H1 (cell line): ENCODE measurements around the gene PLCB1. TPM values are rescaled to one million over a fixed set of nuclear protein-coding genes. Genes with fewer than 3 reads are reported as not detected.
"Not testable (repeated sequence)": the region's sequence is repeated elsewhere in the genome, so short reads cannot be mapped to it uniquely, and the experiment has no call there.

ENCODE experiments used
- CTCF ChIA-PET: fragments of 300-600 bp; sonication (Branson Sonifier 250); formaldehyde crosslinking; loops from one replicate; lab custom pipeline; 2021; ENCODE audit not compliant: partially characterized antibody; lab: Charles Lee
- POLR2A ChIA-PET: fragments of 300-600 bp; sonication (Branson Sonifier 250); formaldehyde crosslinking; loops from one replicate; lab custom pipeline; 2021; ENCODE audit warnings: inconsistent platforms; ENCODE audit not compliant: partially characterized antibody; lab: Charles Lee
- DNase-seq, 2 experiments: peaks; one replicate each; pipeline versions ENCODE4 v3.0.0 to v3.0.0-alpha.2; 2010 to 2022; ENCODE audit warnings: low spot score in 2 of 2, low read depth in 1 of 2, mixed read lengths in 1 of 2
- FAIRE-seq: peaks from 2 replicates; lab custom pipeline; 2011; peaks lifted over from hg19 to GRCh38; lab: Jason Lieb, UNC
- H2AFZ ChIP-seq: 2 replicates; pipeline ENCODE4 v1.8.1; 2012; ENCODE audit warnings: low read length, inconsistent platforms
- H2AK5ac ChIP-seq: 2 replicates; pipeline ENCODE4 v1.6.1; 2013; ENCODE audit warnings: low read depth, low read length
- H2BK120ac ChIP-seq: replicated peaks from 2 replicates; pipeline ENCODE3; 2013; ENCODE audit warnings: low read depth, low read length, inconsistent platforms
- H2BK12ac ChIP-seq: 2 replicates; pipeline ENCODE4 v1.6.1; 2013; ENCODE audit warnings: low read depth, low read length
- H2BK15ac ChIP-seq: 2 replicates; pipeline ENCODE4 v1.6.1; 2013; ENCODE audit warnings: low read length
- H2BK20ac ChIP-seq: 2 replicates; pipeline ENCODE4 v1.6.1; 2013; ENCODE audit warnings: low read length
- H2BK5ac ChIP-seq: 2 replicates; pipeline ENCODE4 v1.6.1; 2013; ENCODE audit warnings: low read depth, low read length
- H3K14ac ChIP-seq: 2 replicates; pipeline ENCODE4 v1.6.1; 2013; ENCODE audit warnings: inconsistent platforms; ENCODE audit not compliant: insufficient read length
- H3K18ac ChIP-seq: 2 replicates; pipeline ENCODE4 v1.6.1; 2013; ENCODE audit warnings: low read length; ENCODE audit errors: extremely low read depth
- H3K23ac ChIP-seq: 2 replicates; pipeline ENCODE4 v1.6.1; 2013; ENCODE audit warnings: inconsistent platforms; ENCODE audit not compliant: insufficient read length
- H3K23me2 ChIP-seq: 2 replicates; pipeline ENCODE4 v1.6.1; 2013; ENCODE audit warnings: low read depth, low read length
- H3K27ac ChIP-seq: 2 replicates; pipeline ENCODE4 v1.6.1; 2011; ENCODE audit warnings: low read depth, low read length, inconsistent platforms
- H3K27me3 ChIP-seq, 4 experiments: replicated peaks in 1 of 4; 1 replicate in 1 of 4; 2 replicates in 3 of 4; pipeline versions ENCODE4 v1.6.1 to v1.8.1; 2011 to 2013; ENCODE audit warnings: low read length in 3 of 4, mild to moderate bottlenecking in 3 of 4, inconsistent platforms in 2 of 4, mixed read lengths in 2 of 4, moderate library complexity in 1 of 4; ENCODE audit not compliant: control insufficient read depth in 3 of 4, insufficient read depth in 3 of 4; ENCODE audit errors: extremely low read depth in 1 of 4
- H3K36me3 ChIP-seq, 4 experiments: 2 replicates each; pipeline versions ENCODE4 v1.6.1 to v1.8.1; 2011 to 2013; ENCODE audit warnings: mild to moderate bottlenecking in 4 of 4, low read length in 3 of 4, moderate library complexity in 2 of 4, control low read depth in 1 of 4, inconsistent platforms in 1 of 4; ENCODE audit not compliant: insufficient read depth in 4 of 4, control insufficient read depth in 2 of 4
- H3K4ac ChIP-seq: replicated peaks from 2 replicates; pipeline ENCODE3; 2013; ENCODE audit warnings: low read length, low read depth, mixed read lengths, inconsistent platforms; ENCODE audit not compliant: insufficient read length
- H3K4me1 ChIP-seq, 4 experiments: replicated peaks in 1 of 4; 1 replicate in 1 of 4; 2 replicates in 3 of 4; pipeline versions ENCODE4 v1.6.1 to v1.8.1; 2011 to 2013; ENCODE audit warnings: low read length in 3 of 4, inconsistent platforms in 2 of 4, mixed read lengths in 1 of 4; ENCODE audit not compliant: insufficient read depth in 4 of 4, control insufficient read depth in 3 of 4
- H3K4me2 ChIP-seq, 2 experiments: 2 replicates each; pipeline versions ENCODE4 v1.6.1 to v1.8.1; 2011 to 2013; ENCODE audit warnings: low read depth in 2 of 2, low read length in 2 of 2, control low read depth in 1 of 2, inconsistent platforms in 1 of 2, mild to moderate bottlenecking in 1 of 2; ENCODE audit not compliant: insufficient read depth in 1 of 2
- H3K4me3 ChIP-seq, 4 experiments: fragments of 200-600, 300-600 bp in 1 of 4; sonication (generic), shearing (Covaris generic), sonication (Bioruptor Twin) in 1 of 4; 2 replicates each; pipeline versions ENCODE4 v1.5.1 to v1.8.1; 2011 to 2016; ENCODE audit warnings: low read length in 4 of 4, low read depth in 3 of 4, control low read depth in 2 of 4, inconsistent platforms in 2 of 4, mild to moderate bottlenecking in 2 of 4, mixed read lengths in 1 of 4, moderate library complexity in 1 of 4; ENCODE audit not compliant: insufficient read depth in 2 of 4; ENCODE audit errors: extremely low read depth in 1 of 4
- H3K56ac ChIP-seq: replicated peaks from 2 replicates; pipeline ENCODE3; 2013; ENCODE audit warnings: low read depth, mild to moderate bottlenecking, mixed read lengths, low read length, inconsistent platforms; ENCODE audit not compliant: insufficient read length
- H3K79me1 ChIP-seq: 2 replicates; pipeline ENCODE4 v1.6.1; 2013; ENCODE audit warnings: low read depth, low read length, control low read depth
- H3K79me2 ChIP-seq, 2 experiments: 2 replicates each; pipeline versions ENCODE4 v1.6.1 to v1.8.1; 2012 to 2013; ENCODE audit warnings: low read length in 2 of 2, mild to moderate bottlenecking in 2 of 2, inconsistent platforms in 1 of 2; ENCODE audit not compliant: insufficient read depth in 2 of 2, control insufficient read depth in 1 of 2
- H3K9ac ChIP-seq, 4 experiments: replicated peaks in 1 of 4; 1 replicate in 1 of 4; 2 replicates in 3 of 4; pipeline versions ENCODE4 v1.6.1 to v1.8.1; 2011 to 2013; ENCODE audit warnings: low read depth in 3 of 4, low read length in 3 of 4, control low read depth in 2 of 4, mild to moderate bottlenecking in 2 of 4, moderate library complexity in 2 of 4, inconsistent platforms in 1 of 4; ENCODE audit errors: extremely low read depth in 1 of 4
- H3K9me3 ChIP-seq, 2 experiments: 2 replicates each; pipeline versions ENCODE4 v1.6.1 to v1.8.1; 2012 to 2013; ENCODE audit warnings: mild to moderate bottlenecking in 2 of 2, moderate library complexity in 2 of 2, control low read depth in 1 of 2, inconsistent platforms in 1 of 2, low read depth in 1 of 2, low read length in 1 of 2, mixed read lengths in 1 of 2; ENCODE audit not compliant: insufficient read depth in 2 of 2
- H4K20me1 ChIP-seq, 2 experiments: replicated peaks in 1 of 2; 2 replicates each; pipeline versions ENCODE3 to v1.8.1; 2011 to 2013; ENCODE audit warnings: inconsistent platforms in 2 of 2, low read length in 2 of 2, mild to moderate bottlenecking in 1 of 2; ENCODE audit not compliant: insufficient read depth in 2 of 2, control insufficient read depth in 1 of 2
- H4K5ac ChIP-seq: 2 replicates; pipeline ENCODE4 v1.6.1; 2013; ENCODE audit warnings: low read length, low read depth, mixed read lengths, inconsistent platforms; ENCODE audit not compliant: insufficient read length
- H4K8ac ChIP-seq: 2 replicates; pipeline ENCODE4 v1.8.0; 2013; ENCODE audit warnings: mild to moderate bottlenecking, moderate library complexity, low read length, inconsistent platforms; ENCODE audit not compliant: insufficient read depth; ENCODE audit errors: extremely low read depth
- H4K91ac ChIP-seq: replicated peaks from 2 replicates; pipeline ENCODE3; 2013; ENCODE audit warnings: low read length, mixed read lengths, inconsistent platforms; ENCODE audit not compliant: insufficient read length
- BRCA1 ChIP-seq: IDR thresholded peaks from 2 replicates; pipeline ENCODE4 v1.6.1; 2012; ENCODE audit warnings: low read depth, low read length, improper control_type of control experiment
- HDAC6 ChIP-seq: IDR thresholded peaks from one replicate; pipeline ENCODE4 v1.7.1; 2012; ENCODE audit warnings: low read depth, mild to moderate bottlenecking, inconsistent platforms, low read length, moderate library complexity
- SRF ChIP-seq: IDR thresholded peaks from 2 replicates; pipeline ENCODE4 v1.6.1; 2011; ENCODE audit warnings: mild to moderate bottlenecking, low read depth, low read length, moderate library complexity
- WGBS, 2 experiments: shearing (Covaris generic) in 1 of 2; methylation state at CpG; one replicate each; pipeline versions ENCODE4 v1.1.6 to v1.1.7; 2013 to 2015; ENCODE audit warnings: low lambda C conversion rate in 2 of 2, mixed read lengths in 2 of 2, inconsistent platforms in 1 of 2, low coverage in 1 of 2, missing lambda C conversion rate in 1 of 2; ENCODE audit not compliant: insufficient replicate concordance in 2 of 2, insufficient coverage in 1 of 2, insufficient read length in 1 of 2; ENCODE audit errors: extremely low coverage in 1 of 2, missing lambda C conversion rate in 1 of 2; 5-methylcytosine and 5-hydroxymethylcytosine counted together
- polyA plus RNA-seq, 7 experiments: library from polyadenylated mRNA; depleted of rRNA in 3 of 7; stranded (reverse) in 5 of 7; unstranded in 2 of 7; fragments of >200 nt in 5 of 7; fragments of 200-250 nt in 2 of 7; gene quantifications; 1 replicate in 5 of 7; 2 replicates in 1 of 7; 4 replicates in 1 of 7; pipeline versions ENCODE4 v1.2.1 to v1.2.3, GENCODE V29; 2011 to 2013; ENCODE audit warnings: missing spikeins in 2 of 7, mixed read lengths in 2 of 7
- total RNA-seq: library from RNA; stranded (reverse); fragmentation: NEBNext Ultra II Directional; extraction: Animal tissue kit (Norgen Biotek cat#: 25700); gene quantifications from 2 replicates; pipeline ENCODE4 v1.2.1, GENCODE V29; 2021

The PLCB1 gene
- total and polyA plus RNA-seq, 2 of the 8 experiments (the other 6 are each of a cell fraction or from before 2014, with no cell fraction given): 2.6 to 9.1 TPM

GRCh38 chr20:8589956-8590355, 457.9 kb downstream of the PLCB1 start (continued):
- no peak for TF ChIP-seq BRCA1
- TF ChIP-seq SRF: no peak
- no peak for TF ChIP-seq HDAC6
- TF ChIP-seq, all 59 proteins: peak for 0

GRCh38 chr20:8600910-8601541, 469.0 kb downstream of the PLCB1 start:
- H3K56ac ChIP-seq, H2BK12ac ChIP-seq, DNase-seq, H3K23me2 ChIP-seq, H4K20me1 ChIP-seq, H3K9me3 ChIP-seq, H2AFZ ChIP-seq, H3K9ac ChIP-seq, H3K4ac ChIP-seq, H4K91ac ChIP-seq, H4K5ac ChIP-seq, H2AK5ac ChIP-seq, H3K79me2 ChIP-seq, H3K27ac ChIP-seq, H3K18ac ChIP-seq, H3K79me1 ChIP-seq, H4K8ac ChIP-seq, FAIRE-seq, H2BK20ac ChIP-seq, H3K27me3 ChIP-seq, H2BK5ac ChIP-seq, H3K23ac ChIP-seq, H3K36me3 ChIP-seq, POLR2A ChIA-PET, H3K14ac ChIP-seq, H2BK15ac ChIP-seq, H2BK120ac ChIP-seq, H3K4me1 ChIP-seq: not testable (repeated sequence)
- Histone ChIP-seq H3K4me2 (peak overlapping the region in 1 of 2 experiments; percentile 63; a peak in 3 of 4 replicates), H3K4me3 (peak overlapping the region in 2 of 4 experiments; percentile 31 to 47; a peak in 2 of 8 replicates)
- CTCF ChIA-PET: interaction anchor here (0.6 to 1.3 kb wide), 2 partner anchors 22 to 66 kb away, joined by 3 to 5 read pairs; no protein-coding TSS in a partner anchor
- WGBS, 2 experiments: 78% methylated on average over 6 of the region's 18 CpGs; no CpG with 5 or more reads in 1 of the 2 experiments
